Hematopoietic multipotent progenitor cell treated with erythropoietin and hydrocortisone succinate and interleukin-3 and kit ligand, for 6 days (in vitro differentiated cells): ENCODE data around the gene TSHZ2.

Source experiments
- DNase-seq: peaks from one replicate; pipeline ENCODE4 v3.0.0-alpha.2; 2015

Gene TSHZ2

GRCh38 chr20:53032478-53032932 is 60.3 kb downstream of the TSHZ2 start:
- no peak for DNase-seq

DNA sequence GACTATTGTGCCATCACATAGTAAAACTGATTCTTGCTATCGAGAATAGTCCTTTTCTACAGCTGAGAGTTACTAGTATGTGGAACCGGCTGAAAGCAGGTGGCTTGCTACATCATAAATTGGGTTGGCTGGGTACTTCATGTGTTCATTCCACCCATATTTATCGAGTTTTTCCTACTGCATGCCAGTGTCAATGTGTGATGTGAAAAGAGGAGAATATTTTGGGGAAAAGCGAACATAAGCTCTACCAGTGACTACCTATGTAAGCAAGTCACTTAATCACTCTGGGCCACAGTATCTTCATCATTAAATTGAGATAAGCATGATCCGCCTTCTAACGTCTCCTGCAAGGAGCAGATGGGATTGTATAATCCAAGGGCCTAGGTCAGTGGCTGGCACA is 61.0 kb downstream of the TSHZ2 start:
- DNase-seq, result no peak

- DNase-seq, result no peak
Measured at GRCh38 chr20:53034899-53035298, 62.7 kb downstream of the TSHZ2 start.

DNA sequence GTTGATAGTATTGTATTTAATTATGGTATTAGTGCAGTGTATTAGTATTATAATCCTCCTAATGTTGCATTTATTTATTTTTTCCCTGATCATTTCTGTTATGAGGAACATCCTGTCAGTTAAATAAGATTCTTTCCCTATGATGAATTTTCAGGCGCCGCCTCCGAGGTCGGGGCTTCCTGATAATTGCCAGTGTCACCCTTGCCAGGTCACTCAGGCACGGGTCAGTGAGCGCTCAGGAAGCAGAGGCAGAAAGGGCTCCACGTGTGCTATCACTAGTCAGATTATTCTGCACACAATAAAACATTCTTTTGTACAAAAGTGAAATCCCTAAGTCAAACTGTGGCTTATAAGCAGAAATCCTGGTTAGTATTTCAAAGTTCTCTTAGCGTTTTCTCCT is 64.8 kb downstream of the TSHZ2 start:
- no peak for DNase-seq

- no peak for DNase-seq
Measured at GRCh38 chr20:53037621-53038020, 65.5 kb downstream of the TSHZ2 start.

DNA sequence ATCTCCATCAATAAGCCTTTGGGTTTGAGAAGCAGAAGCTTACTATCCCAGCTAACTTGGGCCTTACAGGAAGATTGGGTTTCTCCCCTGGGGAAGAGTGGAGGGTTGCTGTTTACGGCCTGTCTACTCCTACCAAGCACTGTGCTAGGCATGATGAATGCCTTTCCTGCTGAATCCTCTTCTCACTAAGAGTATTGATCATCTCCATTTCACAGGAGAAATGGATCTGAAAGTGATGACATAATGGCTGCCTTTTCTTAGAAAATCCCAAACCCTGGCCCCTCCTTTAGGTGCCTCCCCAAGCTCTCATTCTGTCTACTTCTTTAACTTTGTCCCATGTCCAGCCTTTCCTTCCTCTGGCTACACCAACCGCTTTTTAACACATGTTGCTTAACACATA is 66.1 kb downstream of the TSHZ2 start:
- no peak for DNase-seq

DNA sequence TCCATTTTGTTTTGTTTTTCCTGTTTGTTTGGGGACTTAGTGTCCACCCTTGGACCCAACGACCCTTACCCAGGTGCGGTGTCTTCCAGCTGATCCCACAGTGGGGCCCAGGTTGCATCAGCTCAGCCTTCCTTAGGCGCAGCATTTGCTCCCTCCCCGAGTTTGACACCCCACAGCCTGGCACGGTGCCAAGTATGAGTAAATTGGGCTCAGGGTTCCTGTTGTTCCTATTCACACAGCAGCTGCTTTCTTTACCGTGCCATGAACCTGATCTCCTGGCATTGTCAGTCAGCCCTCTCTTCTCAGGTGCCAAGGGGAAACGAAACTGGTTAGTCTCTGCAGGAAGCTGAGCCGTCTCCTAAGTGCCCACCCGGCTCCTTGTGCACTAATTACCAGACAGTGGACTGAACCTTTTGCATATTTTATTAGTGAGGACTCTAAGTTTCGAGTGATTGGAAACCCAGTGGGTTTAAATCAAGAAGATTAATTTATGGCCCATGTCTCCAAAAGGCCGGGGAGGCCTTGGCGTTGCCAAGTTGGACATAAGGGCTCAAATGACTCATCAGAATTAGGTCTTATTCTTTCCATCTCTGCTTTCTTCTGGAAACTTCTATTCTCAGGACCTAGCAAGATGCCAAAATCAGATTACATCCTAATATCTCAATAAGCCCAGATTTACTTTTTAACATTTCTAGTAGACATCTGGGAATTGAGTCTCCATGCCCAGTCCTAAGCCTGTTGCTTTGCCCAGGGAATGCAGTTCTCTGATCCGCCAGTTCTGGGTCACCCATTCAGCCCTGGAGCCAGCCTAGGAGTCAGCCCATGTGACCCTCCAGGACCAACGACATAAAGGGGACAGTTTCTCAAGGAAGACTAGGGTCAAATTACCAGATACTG is 68.8 kb downstream of the TSHZ2 start:
- no peak for DNase-seq

- no peak for DNase-seq
Measured at GRCh38 chr20:53042521-53042920, 70.4 kb downstream of the TSHZ2 start.

DNA sequence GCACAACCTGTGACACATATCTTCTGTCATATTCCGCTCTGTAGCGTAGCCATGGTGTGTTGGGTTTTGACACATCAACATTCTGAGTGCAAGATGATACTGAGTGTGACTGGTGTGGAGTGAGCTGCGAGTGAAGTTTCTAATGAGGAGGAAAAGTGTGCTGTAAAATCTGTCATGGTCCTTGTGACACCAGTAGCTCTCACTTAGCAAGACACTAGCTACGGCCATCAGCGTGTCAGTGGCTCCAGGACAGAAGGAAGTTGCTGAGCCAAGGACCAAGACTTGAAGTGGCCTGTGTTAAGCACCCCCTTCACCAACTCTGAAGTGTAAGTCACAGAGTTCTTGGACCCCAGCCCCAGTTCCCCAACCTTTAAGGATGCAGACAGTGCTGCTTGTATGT is 72.1 kb downstream of the TSHZ2 start:
- DNase-seq, result no peak

GRCh38 chr20:53045941-53046340 is 73.8 kb downstream of the TSHZ2 start:
- no peak for DNase-seq

GRCh38 chr20:53047203-53047602 is 75.0 kb downstream of the TSHZ2 start:
- DNase-seq, result no peak

DNA sequence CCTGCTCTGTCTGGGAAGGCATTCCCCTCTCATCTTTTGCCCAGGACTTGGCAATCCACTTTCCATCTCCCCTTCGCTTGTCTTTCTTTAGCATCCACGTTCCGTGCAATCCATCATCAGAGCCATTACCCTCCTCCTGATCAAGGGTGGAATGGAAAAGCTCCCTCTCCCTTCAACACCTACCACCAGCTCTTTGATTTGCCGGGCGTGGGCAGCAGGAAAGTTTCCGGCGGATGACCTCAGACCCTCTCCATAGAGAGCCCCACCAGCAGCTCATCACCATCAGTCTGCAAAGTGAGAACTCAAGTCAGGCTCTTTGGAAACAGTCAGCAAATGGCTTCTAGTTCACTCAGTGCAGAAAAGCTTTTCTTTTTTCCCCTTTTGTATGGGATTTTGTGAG is 76.2 kb downstream of the TSHZ2 start:
- no peak for DNase-seq

DNA sequence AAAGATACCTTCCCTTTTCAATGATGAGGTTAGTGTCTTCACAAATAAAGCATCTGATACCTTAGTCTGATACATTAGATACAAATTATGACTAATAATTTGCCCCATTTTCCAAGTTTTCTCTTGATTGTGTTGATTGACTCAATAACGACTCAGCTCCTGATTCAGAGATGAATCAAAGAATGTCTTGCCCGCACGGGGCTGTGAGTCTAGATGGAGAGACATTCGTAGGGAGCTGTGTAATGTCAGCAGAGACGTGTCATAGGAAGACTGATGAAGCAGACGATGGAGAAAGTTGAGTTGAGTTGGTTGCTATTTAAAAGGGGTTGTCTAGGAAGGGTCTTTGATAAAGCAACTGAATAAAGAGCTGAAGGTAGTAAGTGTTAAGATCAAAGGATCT is 78.2 kb downstream of the TSHZ2 start:
- DNase-seq, result no peak

DNA sequence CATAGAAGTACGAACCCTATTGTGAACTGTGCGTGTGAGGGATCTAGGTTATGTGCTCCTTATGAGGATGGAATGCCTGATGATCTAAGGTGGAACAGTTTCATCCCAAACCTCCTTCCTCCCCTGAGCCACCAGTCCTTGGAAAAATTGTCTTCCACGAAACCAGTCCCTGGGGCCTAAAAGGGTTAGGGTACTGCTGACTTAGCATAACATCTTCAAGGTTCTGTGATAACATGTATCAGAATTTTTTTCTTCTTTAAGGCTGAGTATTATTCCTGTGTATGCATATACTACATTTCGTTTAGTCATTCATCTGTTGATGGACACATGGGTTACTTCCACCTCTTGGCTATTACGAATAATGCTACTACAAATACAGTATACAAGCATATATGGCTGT is 80.2 kb downstream of the TSHZ2 start:
- DNase-seq, result no peak

DNA sequence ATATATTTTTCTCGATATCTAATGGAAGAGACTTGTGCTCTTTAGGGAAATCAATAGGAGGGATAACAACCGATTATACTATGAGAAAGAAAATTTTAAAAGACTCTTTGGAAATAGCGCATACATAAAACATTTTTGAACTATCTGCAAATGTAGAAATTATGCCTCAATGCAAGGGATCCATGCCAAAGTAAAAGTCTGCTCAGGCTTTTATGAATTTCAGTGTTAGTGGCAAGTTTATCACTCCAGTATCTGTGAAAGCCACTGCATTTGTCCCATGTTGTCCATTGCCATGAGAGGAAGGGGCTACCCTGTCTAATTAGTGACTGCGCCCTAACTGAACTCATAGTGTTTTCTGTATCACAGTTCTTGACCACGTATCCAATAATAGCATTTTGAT is 81.4 kb downstream of the TSHZ2 start:
- no peak for DNase-seq

- no peak for DNase-seq
Measured at GRCh38 chr20:53055367-53056067, 83.4 kb downstream of the TSHZ2 start.

DNA sequence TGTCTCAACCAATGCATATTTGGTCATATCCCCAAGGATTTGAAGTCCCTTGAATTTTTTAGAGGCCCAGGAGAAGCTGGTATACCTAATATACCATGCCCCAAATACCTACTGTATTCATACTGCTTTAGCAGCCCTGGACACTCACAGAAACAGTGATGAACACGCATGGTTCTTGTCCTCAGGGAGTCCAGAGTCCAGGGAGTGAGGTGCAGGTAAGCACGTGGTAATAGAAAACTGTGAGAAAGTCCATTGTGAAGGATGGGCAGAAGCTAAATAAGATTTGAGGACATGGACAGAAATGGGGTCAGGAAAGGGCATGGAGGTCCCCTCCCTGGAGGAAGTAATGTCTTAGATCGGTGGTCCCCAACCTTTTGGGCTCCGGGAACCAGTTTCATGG is 85.4 kb downstream of the TSHZ2 start:
- no peak for DNase-seq

- DNase-seq, result no peak
Measured at GRCh38 chr20:53059848-53060247, 87.7 kb downstream of the TSHZ2 start.

DNA sequence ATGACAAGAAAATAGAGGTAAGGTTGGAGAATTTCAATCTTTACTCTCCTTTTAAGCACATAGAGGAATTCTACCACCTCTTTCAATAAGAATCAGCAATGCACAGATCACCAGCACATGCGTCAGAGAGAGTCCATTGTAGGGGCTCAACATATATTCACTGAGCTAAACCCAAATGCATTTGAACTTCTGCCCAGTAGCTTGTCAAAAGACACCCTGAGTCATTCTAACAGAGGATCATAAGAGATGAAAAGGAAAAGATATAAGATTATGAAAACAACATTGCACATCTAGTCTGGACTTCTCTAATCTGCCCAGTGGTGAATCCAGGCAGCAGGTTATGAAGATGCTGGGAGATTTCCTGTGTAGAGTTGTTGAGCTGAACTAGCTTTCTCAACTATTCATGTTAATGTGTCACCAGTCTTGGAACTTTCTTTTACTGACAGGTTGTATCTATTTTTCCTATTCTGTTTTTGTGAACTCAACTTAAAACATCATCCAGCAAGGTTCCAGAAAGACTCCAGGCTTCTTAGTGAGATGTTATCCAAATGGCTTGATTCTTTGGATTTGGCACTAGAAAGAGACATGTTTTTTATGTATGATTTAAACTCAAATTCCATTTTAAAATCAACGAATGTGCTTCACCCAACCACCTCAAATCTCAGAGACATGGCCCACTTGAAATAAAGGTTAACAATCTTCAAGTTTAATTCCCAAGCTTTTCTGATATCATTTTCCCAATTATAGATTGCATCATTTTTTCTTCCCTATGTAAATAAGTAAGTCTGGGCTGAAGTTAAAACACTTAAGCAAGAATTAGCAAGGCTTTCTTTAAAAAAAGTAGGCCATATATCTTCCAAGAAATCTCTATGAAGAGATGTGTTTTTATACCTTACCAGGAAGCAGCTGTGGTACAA is 89.3 kb downstream of the TSHZ2 start:
- DNase-seq, result no peak

DNA sequence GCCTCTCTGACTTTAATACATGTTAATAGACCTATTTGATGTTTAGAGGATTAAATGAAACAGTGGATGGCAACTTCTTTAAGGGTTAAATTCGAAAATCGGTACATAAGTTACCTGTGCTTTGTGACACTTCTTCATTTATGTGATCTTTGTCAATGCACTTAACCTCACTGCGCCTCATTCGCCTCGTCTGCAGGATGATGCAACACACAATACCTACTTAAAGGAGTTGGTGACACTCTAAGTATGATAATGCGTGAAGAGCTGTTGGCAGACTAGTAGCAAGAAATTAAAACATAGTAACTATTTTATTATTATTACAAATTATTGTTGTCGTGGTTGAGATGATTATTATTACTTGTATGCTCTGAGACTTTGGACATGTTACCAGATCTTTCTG is 92.8 kb downstream of the TSHZ2 start:
- DNase-seq, result no peak

DNA sequence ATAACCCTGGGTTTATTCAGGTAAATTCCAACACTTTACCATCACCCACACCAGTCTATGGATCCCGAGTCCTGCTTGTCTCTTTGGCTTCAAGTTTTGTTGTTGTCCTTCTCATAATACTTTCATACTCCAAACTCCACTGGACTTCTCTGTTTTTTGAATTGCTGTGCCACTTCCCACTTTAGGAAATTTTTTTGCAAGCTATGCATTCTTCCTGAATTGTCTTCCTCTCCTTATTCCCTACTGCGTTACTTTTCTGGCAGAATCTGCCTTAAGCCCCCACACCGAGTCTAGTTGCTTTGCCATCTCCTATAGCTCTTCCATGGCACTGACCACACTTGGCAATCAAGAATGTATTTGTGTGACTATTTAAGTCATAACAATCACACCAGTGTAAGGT is 96.1 kb downstream of the TSHZ2 start:
- no peak for DNase-seq

DNA sequence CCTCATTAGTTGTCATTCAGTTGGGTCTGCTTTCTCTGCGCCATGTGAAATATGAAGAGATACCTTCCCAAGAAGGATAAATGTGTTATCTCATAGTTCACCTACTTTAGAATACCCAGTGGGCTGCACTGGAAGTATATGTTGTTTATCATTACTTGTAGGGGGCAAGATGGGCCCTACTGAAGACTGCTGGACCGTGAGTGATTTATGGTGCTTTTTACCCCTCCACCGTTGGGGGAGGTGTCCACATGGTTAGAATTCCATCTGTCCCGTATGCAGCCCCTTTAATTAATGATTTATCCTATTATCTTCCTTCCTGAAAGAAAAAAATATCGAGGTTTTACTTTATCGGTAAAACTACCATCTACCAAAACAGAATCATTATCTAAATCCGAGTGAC is 97.0 kb downstream of the TSHZ2 start:
- no peak for DNase-seq

GRCh38 chr20:53070224-53070623 is 98.1 kb downstream of the TSHZ2 start:
- DNase-seq, result no peak
